Omental fat pad (tissue), 4 donors: ENCODE data around the gene RFPL3. TPM values are rescaled to one million over a fixed set of nuclear protein-coding genes. Genes with fewer than 3 reads are reported as not detected.
"Not testable (repeated sequence)": the region's sequence is repeated elsewhere in the genome, so short reads cannot be mapped to it uniquely, and the experiment has no call there.

Experiments used
- ATAC-seq: fragments of 150-250 bp; one replicate; pipeline ENCODE4 v1.9.1; 2016; ENCODE audit warnings: mild to moderate bottlenecking, moderate library complexity; ENCODE audit not compliant: low FRiP score
- DNase-seq: peaks from one replicate; pipeline ENCODE4 v3.0.0-alpha.2; 2019; ENCODE audit warnings: low spot score
- CTCF ChIP-seq, 3 donors: fragments of 450-650 bp; IDR thresholded peaks; one replicate each; pipeline ENCODE4 v1.5.1; 2016 to 2017; ENCODE audit warnings: antibody characterized with exemption in 3 of 3, mild to moderate bottlenecking in 3 of 3, moderate library complexity in 2 of 3
- total RNA-seq, 4 donors: library from RNA; depleted of rRNA; stranded (reverse); fragments of >200 nt; gene quantifications; one replicate each; pipeline ENCODE4 v1.1.0, GENCODE V29; 2016

RFPL3 gene
- total RNA-seq, 4 donors from 2014 or later: not detected

GRCh38 chr22:32352681-32353080 lies 5.0 kb upstream of the RFPL3 start:
- ATAC-seq: no peak
- no peak for DNase-seq
- no peak for TF ChIP-seq CTCF (IDR thresholded peaks at IDR 0.05)

GRCh38 chr22:32353292-32353691 lies 4.4 kb upstream of the RFPL3 start:
- TF ChIP-seq CTCF (IDR thresholded peaks at IDR 0.05): no peak
- no peak for DNase-seq
- no peak for ATAC-seq

GRCh38 chr22:32353840-32354239 lies 3.8 kb upstream of the RFPL3 start:
- no peak for DNase-seq
- no peak for TF ChIP-seq CTCF (IDR thresholded peaks at IDR 0.05)
- no peak for ATAC-seq

GRCh38 chr22:32354360-32355351 lies 3.0 kb upstream of the RFPL3 start:
- TF ChIP-seq CTCF (IDR thresholded peaks at IDR 0.05): no peak
- no peak for ATAC-seq
- DNase-seq: no peak

- no peak for TF ChIP-seq CTCF (IDR thresholded peaks at IDR 0.05)
- DNase-seq: no peak
- ATAC-seq: no peak
Measured at GRCh38 chr22:32355760-32356159, 1.9 kb upstream of the RFPL3 start.

- not testable (repeated sequence) for ATAC-seq, DNase-seq
Measured at GRCh38 chr22:32360096-32360495, 2.4 kb downstream of the RFPL3 start.

GRCh38 chr22:32361257-32361656 lies 3.6 kb downstream of the RFPL3 start:
- no peak for DNase-seq
- no peak for ATAC-seq

More at GRCh38 chr22:32361257-32361656, 3.6 kb downstream of the RFPL3 start:
- TF ChIP-seq CTCF (IDR thresholded peaks at IDR 0.05): no peak
